ENCODE data around the gene PTPRN2.

- TF ChIP-seq CTCF (conservative IDR thresholded peaks at IDR 0.05) (no peak), EZH2 (IDR thresholded peaks at IDR 0.05; ENCODE audit: low read depth) (no peak)
Observed at GRCh38 chr7:158084555-158084954, 503.1 kb downstream of the PTPRN2 start.

Measured in PC-9 (cell line).